Psoas muscle (tissue), 8 donors: ENCODE data around the gene EPB41L5. TPM values are rescaled to one million over a fixed set of nuclear protein-coding genes. Genes with fewer than 3 reads are reported as not detected.
"Not testable (repeated sequence)": the region's sequence is repeated elsewhere in the genome, so short reads cannot be mapped to it uniquely, and the experiment has no call there.

ENCODE experiments used
- ATAC-seq, 4 donors: fragments of 200-7000 bp; cut with Tn5 transposase; one replicate each; pipeline ENCODE4 v1.9.1; 2020; ENCODE audit warnings: moderate library complexity in 3 of 4, mild to moderate bottlenecking in 2 of 4
- DNase-seq, 2 donors: peaks; one replicate each; pipeline ENCODE4 v3.0.0-alpha.2; 2020
- H3K27ac ChIP-seq: fragments of 200-600 bp; one replicate; pipeline ENCODE4 v1.8.0; 2022
- H3K27me3 ChIP-seq, 3 donors: fragments of 200-600 bp in 1 of 3; one replicate each; pipeline versions ENCODE4 v1.6.1 to v1.8.0; 2013 to 2022; ENCODE audit warnings: low read length in 2 of 3, mild to moderate bottlenecking in 2 of 3, moderate library complexity in 1 of 3; ENCODE audit not compliant: insufficient read depth in 3 of 3
- H3K36me3 ChIP-seq, 2 donors: fragments of 200-600 bp in 1 of 2; one replicate each; pipeline versions ENCODE4 v1.6.1 to v1.8.0; 2013 to 2022; ENCODE audit warnings: low read depth in 1 of 2, mild to moderate bottlenecking in 1 of 2, moderate library complexity in 1 of 2; ENCODE audit not compliant: insufficient read depth in 1 of 2
- H3K4me1 ChIP-seq: fragments of 200-600 bp; one replicate; pipeline ENCODE4 v1.8.0; 2022
- H3K4me3 ChIP-seq: fragments of 200-600 bp; one replicate; pipeline ENCODE4 v1.8.0; 2022; ENCODE audit warnings: mild to moderate bottlenecking
- H3K9me3 ChIP-seq: fragments of 200-600 bp; one replicate; pipeline ENCODE4 v1.8.0; 2022
- WGBS, 3 donors: extraction: QIAGEN DNeasy Blood & Tissue Kit; methylation state at CpG; one replicate each; pipeline versions ENCODE4 v1.1.6 to v1.1.7; 2013; 5-methylcytosine and 5-hydroxymethylcytosine counted together
- intact Hi-C, 2 donors: fragments of 100-400 bp; cut with DNase I; formaldehyde crosslinking; loops; one replicate each; pipeline versions ENCODE4 v1.11.0 to v1.14.2; 2022
- polyA plus RNA-seq, 3 donors: library from polyadenylated mRNA; stranded (reverse); fragments of 200-250 nt; gene quantifications; one replicate each; pipeline ENCODE4 v1.2.3, GENCODE V29; 2013
- total RNA-seq, 4 donors: library from RNA; stranded (reverse); fragmentation: NEBNext Ultra II Directional in 2 of 4; extraction: Animal tissue kit (Norgen Biotek cat#: 25700) in 2 of 4; gene quantifications; one replicate each; pipeline versions ENCODE4 v1.2.1 to v1.2.4, GENCODE V29; 2021 to 2023
- TF ChIP-seq, protein P1 (sequence below): fragments of 200-600 bp; IDR thresholded peaks from one replicate; pipeline ENCODE4 v1.8.0; 2022; ENCODE audit warnings: antibody characterized with exemption
- donor health status: healthy with polysubstance abuse.
- donor health status: DM: no; HTN: no; CAD: no; lungs with moderate emphysema.
- donor health status: Bipolar disorder and iron deficiency.
- donor health status: healthy.
- donor health status: DM: yes; HTN: yes; CAD: no.
- donor health status: DM: no; HTN: no; CAD: no.
- donor health status: DM: no; HTN: no; CAD: no.
- donor health status: DM: yes; HTN: yes; CAD: no.

Gene EPB41L5
- total and polyA plus RNA-seq, 7 donors, result 4.2 to 16.0 (median 12.5) TPM

DNA sequence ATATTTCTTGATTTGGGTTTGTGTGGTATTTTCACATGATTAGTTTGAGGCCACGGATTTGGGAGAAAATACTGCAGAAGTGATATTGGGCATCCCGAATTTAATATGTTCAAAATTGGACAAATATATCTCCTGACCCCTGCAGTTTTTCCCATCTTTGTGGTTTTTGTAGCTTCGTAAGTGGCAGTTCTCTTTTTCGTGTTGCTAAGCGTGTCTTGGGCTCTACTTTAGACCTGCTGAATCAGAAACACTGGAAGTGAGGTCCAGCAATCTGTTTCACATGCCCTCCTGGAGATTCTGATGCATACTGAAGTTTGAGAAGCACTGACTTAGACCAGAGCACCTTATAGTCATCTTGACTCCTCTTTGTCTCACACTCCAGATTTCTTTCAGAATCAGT is 98.3 kb downstream of the EPB41L5 start:
- Histone ChIP-seq H3K9me3 (no peaks in the 10 kb centered on the region), H3K27me3 (no peaks in the 10 kb centered on the region), H3K4me1 (peaks cover 23% of the 10 kb centered on the region), H3K4me3 (no peak overlapping the region), H3K27ac (no peak overlapping the region), H3K36me3 (peaks cover 0 to 8% of the 10 kb centered on the region in 2 donors)
- 90 to 91% (median 91%) methylated on average over 5 of the region's 5 CpGs for WGBS, 3 donors
- ATAC-seq (no peak), DNase-seq (no peak)
- TF ChIP-seq, protein P1, sequence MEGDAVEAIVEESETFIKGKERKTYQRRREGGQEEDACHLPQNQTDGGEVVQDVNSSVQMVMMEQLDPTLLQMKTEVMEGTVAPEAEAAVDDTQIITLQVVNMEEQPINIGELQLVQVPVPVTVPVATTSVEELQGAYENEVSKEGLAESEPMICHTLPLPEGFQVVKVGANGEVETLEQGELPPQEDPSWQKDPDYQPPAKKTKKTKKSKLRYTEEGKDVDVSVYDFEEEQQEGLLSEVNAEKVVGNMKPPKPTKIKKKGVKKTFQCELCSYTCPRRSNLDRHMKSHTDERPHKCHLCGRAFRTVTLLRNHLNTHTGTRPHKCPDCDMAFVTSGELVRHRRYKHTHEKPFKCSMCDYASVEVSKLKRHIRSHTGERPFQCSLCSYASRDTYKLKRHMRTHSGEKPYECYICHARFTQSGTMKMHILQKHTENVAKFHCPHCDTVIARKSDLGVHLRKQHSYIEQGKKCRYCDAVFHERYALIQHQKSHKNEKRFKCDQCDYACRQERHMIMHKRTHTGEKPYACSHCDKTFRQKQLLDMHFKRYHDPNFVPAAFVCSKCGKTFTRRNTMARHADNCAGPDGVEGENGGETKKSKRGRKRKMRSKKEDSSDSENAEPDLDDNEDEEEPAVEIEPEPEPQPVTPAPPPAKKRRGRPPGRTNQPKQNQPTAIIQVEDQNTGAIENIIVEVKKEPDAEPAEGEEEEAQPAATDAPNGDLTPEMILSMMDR, result no peak
- intact Hi-C loops, result loop anchor here in 1 of 2 donors (5.0 kb wide), 1 partner anchor 61 kb away; no protein-coding TSS in a partner anchor

DNA sequence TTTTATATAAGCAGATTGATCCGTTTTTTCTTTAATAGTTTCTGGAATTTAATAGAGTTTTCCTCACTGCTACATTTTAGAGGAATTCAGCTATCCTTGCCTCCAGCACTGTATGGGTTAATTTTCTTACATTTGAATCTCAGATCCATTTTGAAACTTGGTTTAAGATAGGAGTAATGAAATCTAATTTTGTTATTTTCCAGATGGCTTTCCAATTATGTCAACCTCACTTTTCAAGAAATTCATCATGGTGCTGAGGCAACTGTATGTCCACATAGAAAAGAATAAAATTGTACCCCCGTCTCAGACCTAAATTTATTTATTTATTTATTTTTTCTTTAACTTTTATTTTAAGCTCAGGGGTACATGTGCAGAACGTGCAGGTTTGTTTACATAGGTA is 105.1 kb downstream of the EPB41L5 start:
- no peaks in the 10 kb centered on the region for H3K4me1 ChIP-seq
- WGBS, 3 donors, result 87 to 93% (median 91%) methylated on average over 3 of the region's 3 CpGs
- ATAC-seq (no peak), DNase-seq (no peak)
- no peaks in the 10 kb centered on the region for H3K27me3 ChIP-seq
- no peak overlapping the region for H3K27ac ChIP-seq
- H3K4me3 ChIP-seq, result no peak overlapping the region
- H3K36me3 ChIP-seq, result peaks cover 0 to 6% of the 10 kb centered on the region in 2 donors
- intact Hi-C loops, result no loop called here
- TF ChIP-seq, protein P1, result no peak
- H3K9me3 ChIP-seq, result no peaks in the 10 kb centered on the region

DNA sequence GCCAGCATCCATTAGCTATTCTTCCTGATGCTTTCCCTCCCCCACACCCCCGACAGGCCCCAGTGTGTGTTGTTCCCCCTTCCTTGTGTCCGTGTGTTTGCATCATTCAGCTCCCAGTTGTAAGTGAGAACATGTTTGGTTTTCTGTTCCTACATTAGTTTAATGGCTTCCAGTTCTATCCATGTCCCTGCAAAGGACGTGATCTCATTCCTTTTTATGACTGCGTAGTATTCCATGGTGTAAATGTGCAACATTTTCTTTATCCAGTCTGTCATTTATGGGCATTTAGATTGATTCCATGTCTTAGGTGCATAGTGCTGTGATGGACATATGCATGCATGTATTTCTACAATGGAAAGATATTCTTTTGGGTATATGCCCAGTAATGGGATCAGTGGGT is 105.6 kb downstream of the EPB41L5 start:
- intact Hi-C loops, result no loop called here
- DNase-seq (no peak), ATAC-seq (no peak)
- Histone ChIP-seq H3K27me3 (no peaks in the 10 kb centered on the region), H3K27ac (no peak overlapping the region), H3K36me3 (peaks cover 0 to 1% of the 10 kb centered on the region in 2 donors), H3K4me1 (no peaks in the 10 kb centered on the region), H3K4me3 (no peak overlapping the region), H3K9me3 (no peaks in the 10 kb centered on the region)
- TF ChIP-seq, protein P1, result no peak
- WGBS, 3 donors, result 97 to 98% (median 98%) methylated on average over 4 of the region's 4 CpGs

DNA sequence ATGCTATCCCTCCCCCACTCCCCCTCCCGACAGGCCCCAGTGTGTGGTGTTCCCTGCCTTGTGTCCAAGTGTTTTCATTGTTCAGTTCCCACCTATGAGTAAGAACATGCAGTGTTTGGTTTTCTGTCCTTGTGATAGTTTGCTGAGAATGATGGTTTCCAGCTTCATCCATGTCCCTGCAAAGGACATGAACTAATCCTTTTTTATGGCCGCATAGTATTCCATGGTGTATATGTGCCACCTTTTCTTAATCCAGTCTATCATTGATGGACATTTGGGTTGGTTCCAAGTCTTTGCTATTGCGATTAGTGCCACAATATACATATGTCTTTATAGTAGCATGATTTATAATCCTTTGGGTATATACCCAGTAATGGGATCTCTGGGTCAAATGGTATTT is 108.5 kb downstream of the EPB41L5 start:
- 97 to 99% (median 98%) methylated on average over 3 of the region's 3 CpGs for WGBS, 3 donors

DNA sequence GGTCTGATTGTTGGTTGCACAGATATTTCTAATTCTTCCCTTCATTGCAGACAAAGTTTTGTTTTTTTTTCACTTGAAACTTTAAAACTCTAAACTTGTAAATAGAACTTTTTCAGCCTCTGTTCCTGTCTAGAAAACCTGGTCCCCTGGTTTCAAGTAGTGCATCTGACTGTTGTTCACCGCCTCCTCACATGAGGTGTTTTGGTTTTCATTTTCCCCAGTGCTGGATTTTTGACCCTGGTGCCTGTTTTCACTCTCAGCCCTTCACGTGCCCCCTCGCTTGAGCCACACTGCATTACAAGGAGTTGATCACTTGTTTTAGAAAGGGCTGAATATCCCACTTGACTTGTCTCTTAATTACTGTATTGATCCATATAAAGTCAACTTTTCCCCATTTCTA is 110.2 kb downstream of the EPB41L5 start:
- Histone ChIP-seq H3K27ac (no peak overlapping the region), H3K36me3 (peaks cover 0 to 6% of the 10 kb centered on the region in 2 donors), H3K4me3 (no peak overlapping the region), H3K27me3 (no peaks in the 10 kb centered on the region), H3K9me3 (no peaks in the 10 kb centered on the region), H3K4me1 (no peaks in the 10 kb centered on the region)
- ATAC-seq (no peak), DNase-seq (no peak)
- TF ChIP-seq, protein P1, result no peak
- intact Hi-C loops, result no loop called here
- WGBS, 3 donors, result 95 to 98% (median 98%) methylated on average over 3 of the region's 3 CpGs

More for the DNA sequence above, 108.5 kb downstream of the EPB41L5 start:
- H3K36me3 ChIP-seq, H3K27ac ChIP-seq, intact Hi-C loops, DNase-seq, H3K27me3 ChIP-seq, H3K4me3 ChIP-seq, ATAC-seq, H3K4me1 ChIP-seq, H3K9me3 ChIP-seq: not testable (repeated sequence)
